Nephron progenitor cell (in vitro differentiated cells): ENCODE measurements around the gene PLA2G2D.

ENCODE experiments used
- DNase-seq: peaks from one replicate; pipeline ENCODE4 v3.0.0; 2021
- H3K27ac Mint-ChIP-seq: 2 replicates; pipeline ENCODE4 v1.8.0; 2021; ENCODE audit warnings: mild to moderate bottlenecking, moderate library complexity, mixed read lengths
- H3K27me3 Mint-ChIP-seq: 2 replicates; pipeline ENCODE4 v1.8.0; 2021; ENCODE audit warnings: mild to moderate bottlenecking, low read depth, mixed read lengths; ENCODE audit not compliant: poor library complexity
- H3K36me3 Mint-ChIP-seq: 2 replicates; pipeline ENCODE4 v1.8.0; 2021; ENCODE audit warnings: low read depth, mixed read lengths
- H3K4me1 Mint-ChIP-seq: 2 replicates; pipeline ENCODE4 v1.8.0; 2021; ENCODE audit warnings: mixed read lengths
- H3K4me3 Mint-ChIP-seq: 2 replicates; pipeline ENCODE4 v1.8.0; 2021; ENCODE audit warnings: mild to moderate bottlenecking, moderate library complexity, mixed read lengths
- H3K9me3 Mint-ChIP-seq: 2 replicates; pipeline ENCODE4 v1.8.0; 2021; ENCODE audit warnings: mild to moderate bottlenecking, moderate library complexity, mixed read lengths
- CTCF ChIP-seq: fragments of 200-600 bp; sonication (generic); IDR thresholded peaks from 2 replicates; pipeline ENCODE4 v1.5.0; 2021; ENCODE audit warnings: antibody characterized with exemption

PLA2G2D gene

GRCh38 chr1:20109223-20109856 lies 10.0 kb downstream of the PLA2G2D start:
- TF ChIP-seq CTCF, result no peak
- no peak for DNase-seq
- Mint-ChIP-seq H3K36me3 (no peaks in the 10 kb centered on the region), H3K4me1 (no peaks in the 10 kb centered on the region), H3K4me3 (no peak overlapping the region), H3K27ac (no peak overlapping the region), H3K9me3 (peaks cover 4% of the 10 kb centered on the region), H3K27me3 (peaks cover 12% of the 10 kb centered on the region)

DNA sequence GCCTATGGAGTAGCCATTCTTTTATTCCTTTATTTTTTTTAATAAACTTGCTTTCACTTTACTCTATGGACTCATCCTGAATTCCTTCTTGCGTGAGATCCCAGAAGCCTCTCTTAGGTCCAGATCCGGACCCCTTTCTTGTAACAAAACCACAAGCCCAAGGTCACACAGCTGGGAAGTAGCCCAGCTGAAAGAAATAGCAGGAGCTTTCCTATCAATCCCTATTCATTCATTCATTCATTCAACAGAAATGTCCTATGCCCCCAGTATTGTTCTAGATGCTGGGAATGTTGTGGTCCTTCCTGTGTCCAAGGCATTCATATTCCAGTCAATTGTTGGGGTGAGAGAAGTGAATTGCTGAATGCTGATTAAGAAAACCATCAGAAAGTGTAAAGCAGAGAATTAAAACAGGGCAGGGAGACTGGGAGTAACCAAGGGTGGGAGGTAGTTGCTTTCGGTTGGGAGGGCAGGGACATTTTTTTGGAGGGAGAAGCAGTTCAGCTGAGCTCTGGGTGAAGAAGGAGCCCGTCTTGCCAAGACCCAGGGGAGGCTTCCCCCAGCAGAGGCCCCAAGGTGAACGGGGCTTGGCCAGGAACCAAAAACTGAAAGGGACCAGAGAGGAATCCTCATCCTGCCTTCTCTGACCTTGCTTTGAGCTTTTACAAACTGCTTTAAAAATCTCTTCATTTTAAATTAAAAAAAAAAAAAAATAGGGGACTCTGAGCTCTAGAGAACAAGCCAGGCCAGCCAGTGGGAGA lies 10.8 kb downstream of the PLA2G2D start:
- H3K36me3 Mint-ChIP-seq, result no peaks in the 10 kb centered on the region
- no peak overlapping the region for H3K4me3 Mint-ChIP-seq
- no peak overlapping the region for H3K27ac Mint-ChIP-seq
- H3K4me1 Mint-ChIP-seq, result no peaks in the 10 kb centered on the region
- H3K27me3 Mint-ChIP-seq, result peaks cover 12% of the 10 kb centered on the region
- H3K9me3 Mint-ChIP-seq, result peaks cover 4% of the 10 kb centered on the region
- DNase-seq, result no peak
- TF ChIP-seq CTCF, result no peak

GRCh38 chr1:20107796-20108195 lies 11.5 kb downstream of the PLA2G2D start:
- Mint-ChIP-seq H3K4me1 (no peaks in the 10 kb centered on the region), H3K27ac (no peak overlapping the region), H3K4me3 (no peak overlapping the region), H3K36me3 (no peaks in the 10 kb centered on the region), H3K27me3 (peaks cover 13% of the 10 kb centered on the region), H3K9me3 (peaks cover 4% of the 10 kb centered on the region)
- no peak for TF ChIP-seq CTCF
- DNase-seq, result no peak

DNA sequence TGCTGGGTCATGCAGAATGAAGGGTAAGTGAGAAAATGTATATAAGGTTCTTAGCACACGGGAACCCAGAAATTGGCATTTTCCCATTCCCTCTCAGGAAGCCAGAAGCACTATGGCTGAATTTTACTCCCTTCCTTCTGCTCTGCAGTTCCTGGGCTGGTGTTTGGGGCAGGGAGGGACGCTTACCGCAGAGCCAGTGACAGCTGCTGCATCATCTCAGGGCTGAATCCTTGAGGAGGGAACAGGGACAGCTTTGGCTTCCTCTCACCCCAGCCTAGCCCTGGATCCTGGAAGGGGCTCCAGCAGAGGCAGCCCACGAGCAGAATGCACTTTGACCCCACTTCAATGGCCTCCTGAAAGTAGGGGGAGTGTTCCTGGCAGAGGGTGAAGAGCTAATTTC lies 12.0 kb downstream of the PLA2G2D start:
- Mint-ChIP-seq H3K27ac (no peak overlapping the region), H3K36me3 (no peaks in the 10 kb centered on the region), H3K9me3 (peaks cover 4% of the 10 kb centered on the region), H3K4me3 (no peak overlapping the region), H3K27me3 (peaks cover 13% of the 10 kb centered on the region), H3K4me1 (no peaks in the 10 kb centered on the region)
- no peak for DNase-seq
- TF ChIP-seq CTCF, result no peak

- Mint-ChIP-seq H3K9me3 (peaks cover 4% of the 10 kb centered on the region), H3K4me1 (no peaks in the 10 kb centered on the region), H3K36me3 (no peaks in the 10 kb centered on the region), H3K4me3 (no peak overlapping the region), H3K27ac (no peak overlapping the region), H3K27me3 (peaks cover 13% of the 10 kb centered on the region)
- no peak for DNase-seq
- no peak for TF ChIP-seq CTCF
Measured at GRCh38 chr1:20105856-20106255, 13.5 kb downstream of the PLA2G2D start.

- no peak for TF ChIP-seq CTCF
- H3K27me3 Mint-ChIP-seq, result peaks cover 13% of the 10 kb centered on the region
- H3K4me3 Mint-ChIP-seq, result no peak overlapping the region
- no peaks in the 10 kb centered on the region for H3K36me3 Mint-ChIP-seq
- DNase-seq, result no peak
- no peaks in the 10 kb centered on the region for H3K4me1 Mint-ChIP-seq
- H3K27ac Mint-ChIP-seq, result no peak overlapping the region
- H3K9me3 Mint-ChIP-seq, result peaks cover 8% of the 10 kb centered on the region
Measured at GRCh38 chr1:20102875-20103274, 16.5 kb downstream of the PLA2G2D start.
